Mononuclear cell (primary cell): Measurements from ENCODE around the gene EPHB3. TPM values are rescaled to one million over a fixed set of nuclear protein-coding genes. Genes with fewer than 3 reads are reported as not detected.

Experiments
- H3K27me3 ChIP-seq: 2 replicates; pipeline ENCODE4 v1.6.0; 2011; ENCODE audit warnings: low read length, control low read depth; ENCODE audit not compliant: insufficient read depth
- H3K4me1 ChIP-seq: 2 replicates; pipeline ENCODE4 v1.5.1; 2011; ENCODE audit warnings: mild to moderate bottlenecking, low read length, control low read depth; ENCODE audit not compliant: insufficient read depth
- H3K4me3 ChIP-seq: 2 replicates; pipeline ENCODE4 v1.5.1; 2011; ENCODE audit warnings: mild to moderate bottlenecking, low read length, moderate library complexity
- H3K9me3 ChIP-seq: 2 replicates; pipeline ENCODE4 v1.5.1; 2011; ENCODE audit warnings: low read depth, mild to moderate bottlenecking, control low read depth, low read length
- total RNA-seq: library from RNA; depleted of rRNA; stranded (reverse); fragments of >200 nt; gene quantifications from one replicate; pipeline ENCODE4 v1.2.3, GENCODE V29; 2012

EPHB3 gene
- total RNA-seq, 1 donor: 1.6 TPM

GRCh38 chr3:184566441-184567414 lies 5.1 kb downstream of the EPHB3 start:
- no peak overlapping the region for H3K4me3 ChIP-seq
- H3K4me1 ChIP-seq: peaks cover 18% of the 10 kb centered on the region
- H3K9me3 ChIP-seq: no peaks in the 10 kb centered on the region
- H3K27me3 ChIP-seq: peaks cover 25% of the 10 kb centered on the region

GRCh38 chr3:184567946-184568559 lies 6.5 kb downstream of the EPHB3 start:
- H3K9me3 ChIP-seq: no peaks in the 10 kb centered on the region
- no peak overlapping the region for H3K4me3 ChIP-seq
- peaks cover 15% of the 10 kb centered on the region for H3K4me1 ChIP-seq
- H3K27me3 ChIP-seq: peaks cover 24% of the 10 kb centered on the region

GRCh38 chr3:184568560-184568923 lies 7.0 kb downstream of the EPHB3 start:
- no peak overlapping the region for H3K4me3 ChIP-seq
- H3K27me3 ChIP-seq: peaks cover 23% of the 10 kb centered on the region
- peaks cover 15% of the 10 kb centered on the region for H3K4me1 ChIP-seq

DNA sequence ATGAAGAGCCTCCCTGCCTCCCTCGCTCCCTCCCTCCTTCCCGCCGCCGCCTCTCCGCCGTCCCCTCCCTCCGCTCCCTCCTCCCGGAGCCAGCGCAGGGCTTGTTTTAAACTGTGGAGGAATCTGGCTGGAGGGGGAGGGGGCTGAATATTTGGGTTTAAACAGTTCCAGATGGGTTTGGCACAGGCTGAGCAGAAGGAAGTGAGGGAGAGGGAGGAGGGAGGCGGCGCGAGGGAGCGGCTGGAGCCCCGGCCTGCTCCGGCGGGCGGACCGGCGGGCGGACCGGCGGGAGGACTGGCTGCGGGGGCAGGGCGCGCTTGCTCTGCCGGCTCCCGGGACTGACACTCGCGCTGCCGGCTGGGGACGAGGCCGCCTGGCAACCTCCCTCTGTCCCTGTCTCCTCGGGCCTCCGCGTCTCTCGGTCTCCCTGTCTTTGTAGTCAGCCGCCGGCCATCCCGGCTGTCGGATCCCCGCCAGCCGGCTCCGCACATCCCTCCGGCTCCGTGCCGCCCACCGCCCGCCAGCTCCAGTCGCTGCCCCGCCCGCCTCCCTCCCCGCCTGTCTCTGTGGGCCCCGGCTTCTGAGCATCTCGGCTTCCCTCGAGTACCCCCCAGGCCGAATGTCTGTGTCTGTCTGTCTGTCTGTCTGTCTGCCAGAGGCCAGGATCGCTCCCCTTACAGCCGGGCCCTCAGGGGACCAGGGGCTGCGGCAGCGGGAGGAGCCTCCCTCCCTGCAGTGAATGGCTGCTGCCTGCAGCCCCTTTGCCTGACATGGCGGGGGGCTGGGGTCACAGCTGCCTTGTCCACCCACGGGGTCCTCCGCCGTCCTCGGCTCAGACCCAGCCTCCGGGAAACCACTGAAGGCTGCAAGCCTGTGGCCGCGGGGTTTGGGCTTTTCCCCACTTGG lies 7.6 kb downstream of the EPHB3 start:
- no peak overlapping the region for H3K4me3 ChIP-seq
- H3K27me3 ChIP-seq: peaks cover 23% of the 10 kb centered on the region
- H3K4me1 ChIP-seq: peaks cover 15% of the 10 kb centered on the region
- no peaks in the 10 kb centered on the region for H3K9me3 ChIP-seq

More at GRCh38 chr3:184568560-184568923, 7.0 kb downstream of the EPHB3 start:
- H3K9me3 ChIP-seq: no peaks in the 10 kb centered on the region

DNA sequence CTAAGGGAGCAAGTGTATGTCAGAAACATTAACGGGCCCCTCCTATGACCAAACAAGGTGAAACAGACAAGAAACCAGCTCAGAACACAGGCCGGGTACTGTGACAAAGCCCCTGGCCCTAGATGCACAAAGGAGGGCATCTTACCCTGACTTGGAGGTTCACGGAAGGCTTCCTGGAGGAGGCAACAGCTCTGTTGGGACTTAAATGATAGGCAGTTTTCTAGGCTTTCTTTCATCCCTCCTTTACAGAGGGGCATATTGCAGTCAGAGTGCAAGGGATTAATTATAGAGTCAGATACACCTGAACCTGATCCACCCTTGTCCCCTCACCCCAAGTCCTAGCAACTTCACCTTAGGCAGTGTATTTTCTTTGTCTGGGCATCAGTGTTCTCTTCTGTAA lies 8.4 kb downstream of the EPHB3 start:
- no peak overlapping the region for H3K4me3 ChIP-seq
- H3K27me3 ChIP-seq: peaks cover 23% of the 10 kb centered on the region
- H3K4me1 ChIP-seq: peaks cover 15% of the 10 kb centered on the region

DNA sequence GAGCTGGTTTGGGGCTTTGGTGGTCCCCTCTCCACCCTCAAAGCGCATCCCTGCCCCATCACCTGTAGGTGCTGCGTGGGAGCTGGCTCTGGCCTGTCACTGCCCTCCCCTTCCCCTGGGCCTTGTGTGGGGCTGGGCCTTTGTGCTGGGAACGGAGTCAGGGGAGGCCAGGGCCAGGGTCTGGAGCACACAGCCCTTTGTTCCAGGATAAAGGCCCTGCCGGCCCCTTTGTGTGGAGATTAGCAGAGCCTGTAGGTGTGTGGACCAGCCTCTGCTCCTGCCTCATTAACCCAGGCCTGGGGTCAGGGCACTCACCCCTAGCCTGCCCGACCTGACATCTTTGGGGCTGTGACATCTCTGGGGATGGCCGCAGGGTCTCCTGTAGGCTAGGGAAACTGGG lies 8.9 kb downstream of the EPHB3 start:
- Histone ChIP-seq H3K4me1 (peaks cover 15% of the 10 kb centered on the region), H3K4me3 (no peak overlapping the region), H3K9me3 (no peaks in the 10 kb centered on the region), H3K27me3 (peaks cover 23% of the 10 kb centered on the region)

More for the DNA sequence above, 8.4 kb downstream of the EPHB3 start:
- H3K9me3 ChIP-seq: no peaks in the 10 kb centered on the region

DNA sequence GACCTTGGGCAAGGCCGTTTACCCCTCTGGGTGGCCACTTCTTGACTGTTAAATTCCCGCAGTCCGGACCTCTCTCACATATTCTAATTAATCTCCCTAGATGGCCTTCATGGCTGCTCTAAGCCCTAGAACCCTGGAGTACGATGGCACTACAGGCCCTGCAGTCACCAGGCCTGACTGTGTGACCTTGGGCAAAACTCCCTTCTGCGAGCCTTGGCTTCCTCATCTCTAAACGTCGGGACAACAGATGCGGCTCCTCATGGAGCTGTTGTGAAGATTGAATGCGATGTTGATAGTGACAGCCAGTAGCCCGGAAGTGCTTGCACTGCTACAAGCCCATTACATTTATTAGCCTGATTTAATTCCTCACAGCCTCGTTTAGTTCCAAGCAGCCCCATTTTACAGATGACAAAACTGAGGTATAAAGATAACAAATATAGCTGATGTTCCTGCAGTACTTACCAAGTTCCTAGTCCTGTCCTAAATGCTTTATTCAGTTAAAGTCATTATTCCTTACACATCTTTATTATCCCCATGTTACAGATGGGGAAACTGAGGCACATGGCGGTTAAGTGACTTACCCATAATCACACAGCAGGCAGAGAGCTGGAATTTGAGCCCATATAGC lies 10.3 kb downstream of the EPHB3 start:
- Histone ChIP-seq H3K4me1 (peaks cover 15% of the 10 kb centered on the region), H3K27me3 (peaks cover 23% of the 10 kb centered on the region), H3K9me3 (no peaks in the 10 kb centered on the region), H3K4me3 (no peak overlapping the region)

GRCh38 chr3:184572633-184573270 lies 11.2 kb downstream of the EPHB3 start:
- Histone ChIP-seq H3K27me3 (peaks cover 21% of the 10 kb centered on the region), H3K4me1 (peaks cover 15% of the 10 kb centered on the region), H3K4me3 (no peak overlapping the region), H3K9me3 (no peaks in the 10 kb centered on the region)

GRCh38 chr3:184574515-184575417 lies 13.2 kb downstream of the EPHB3 start:
- Histone ChIP-seq H3K4me1 (peaks cover 9% of the 10 kb centered on the region), H3K27me3 (peaks cover 8% of the 10 kb centered on the region), H3K4me3 (no peak overlapping the region), H3K9me3 (no peaks in the 10 kb centered on the region)

GRCh38 chr3:184575701-184576100 lies 14.1 kb downstream of the EPHB3 start:
- no peaks in the 10 kb centered on the region for H3K27me3 ChIP-seq
- H3K4me3 ChIP-seq: no peak overlapping the region
- H3K9me3 ChIP-seq: no peaks in the 10 kb centered on the region

DNA sequence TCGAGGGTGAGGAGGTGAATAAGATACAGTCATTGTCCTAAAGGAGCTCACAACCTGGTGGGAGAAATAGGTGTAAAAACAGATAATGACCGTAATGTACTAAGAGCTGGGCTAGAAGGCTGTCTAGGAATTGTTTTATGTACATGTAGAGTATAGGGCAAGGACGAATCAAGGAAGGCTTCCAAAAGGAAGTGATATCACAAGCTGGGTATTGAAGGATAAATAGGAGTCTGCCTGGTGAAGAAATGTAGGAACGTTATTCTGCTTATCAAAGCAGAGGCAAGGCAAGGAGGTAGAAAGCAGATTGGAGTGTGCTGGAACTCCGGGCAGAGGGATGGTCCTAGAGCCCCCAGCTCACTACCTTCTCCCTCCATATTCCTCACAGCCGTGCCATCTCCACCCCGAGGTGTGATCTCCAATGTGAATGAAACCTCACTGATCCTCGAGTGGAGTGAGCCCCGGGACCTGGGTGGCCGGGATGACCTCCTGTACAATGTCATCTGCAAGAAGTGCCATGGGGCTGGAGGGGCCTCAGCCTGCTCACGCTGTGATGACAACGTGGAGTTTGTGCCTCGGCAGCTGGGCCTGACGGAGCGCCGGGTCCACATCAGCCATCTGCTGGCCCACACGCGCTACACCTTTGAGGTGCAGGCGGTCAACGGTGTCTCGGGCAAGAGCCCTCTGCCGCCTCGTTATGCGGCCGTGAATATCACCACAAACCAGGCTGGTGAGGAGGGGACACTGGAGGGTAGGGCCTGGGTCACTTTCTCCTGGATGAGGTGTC lies 15.1 kb downstream of the EPHB3 start:
- H3K4me1 ChIP-seq: peaks cover 11% of the 10 kb centered on the region
- H3K4me3 ChIP-seq: no peak overlapping the region
- no peaks in the 10 kb centered on the region for H3K27me3 ChIP-seq
- H3K9me3 ChIP-seq: no peaks in the 10 kb centered on the region

More at GRCh38 chr3:184575701-184576100, 14.1 kb downstream of the EPHB3 start:
- H3K4me1 ChIP-seq: peaks cover 11% of the 10 kb centered on the region

- Histone ChIP-seq H3K9me3 (no peaks in the 10 kb centered on the region), H3K4me3 (no peak overlapping the region), H3K27me3 (no peaks in the 10 kb centered on the region), H3K4me1 (peaks cover 13% of the 10 kb centered on the region)
These were observed 16.0 kb downstream of the EPHB3 start for GRCh38 chr3:184577546-184577945.

DNA sequence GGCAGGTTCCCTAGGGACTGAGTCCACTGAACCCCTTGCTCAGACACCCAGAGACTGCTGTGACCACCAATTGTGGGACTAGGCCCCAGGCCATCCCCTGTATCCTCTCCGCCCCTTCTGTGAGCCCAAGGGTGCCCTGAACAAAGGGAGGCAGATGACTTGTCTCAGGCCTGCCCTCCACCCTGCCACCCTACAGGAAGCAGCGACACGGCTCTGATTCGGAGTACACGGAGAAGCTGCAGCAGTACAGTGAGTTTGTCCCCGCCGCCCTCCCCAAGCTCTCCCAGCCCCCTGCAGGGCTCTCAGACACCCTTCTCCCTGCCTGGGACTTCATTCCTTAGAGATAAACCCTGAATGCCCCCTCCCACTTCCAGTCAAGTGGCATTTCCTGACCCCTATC lies 16.6 kb downstream of the EPHB3 start:
- Histone ChIP-seq H3K27me3 (peaks cover 4% of the 10 kb centered on the region), H3K4me1 (peaks cover 20% of the 10 kb centered on the region), H3K4me3 (no peak overlapping the region), H3K9me3 (no peaks in the 10 kb centered on the region)
